Activated CD8-positive, alpha-beta memory T cell treated with anti-CD3 and anti-CD28 coated beads, Interleukin-2, amount 50 U/mL, for 24 hours (primary cell): Measurements from ENCODE around the gene ORM2.

Source experiments
- DNase-seq: peaks from one replicate; pipeline ENCODE4 v3.0.0-alpha.2; 2020; ENCODE audit errors: extremely low read depth

The ORM2 gene

DNA sequence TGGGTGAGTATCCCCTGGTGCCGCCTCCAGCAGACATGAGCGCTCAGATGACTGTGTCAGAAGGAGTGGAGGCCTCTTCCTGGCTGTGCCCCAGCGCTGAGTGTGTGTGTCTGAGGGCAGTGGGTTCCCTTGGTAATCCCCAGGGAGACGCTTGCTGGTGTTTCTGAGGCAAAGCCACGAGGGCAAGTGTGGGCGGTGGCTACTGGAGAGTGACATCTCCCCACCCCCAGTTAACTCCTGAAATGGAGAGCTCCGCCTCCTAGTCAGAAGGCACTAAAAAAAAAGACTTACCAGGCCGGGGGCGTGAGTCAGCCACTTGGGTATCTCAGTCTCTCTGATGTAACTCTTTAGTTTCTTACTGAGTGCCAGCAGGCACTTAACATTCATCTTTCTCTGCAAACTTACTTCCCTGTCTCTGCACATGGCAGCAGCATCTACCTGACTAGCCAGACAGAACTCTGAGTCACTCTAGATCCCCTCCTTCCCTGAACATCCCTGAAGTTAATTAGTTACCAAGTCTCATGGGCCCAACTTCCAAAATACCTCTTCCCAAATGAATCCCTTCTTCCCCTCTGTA is 19.3 kb downstream of the ORM2 start:
- peak; percentile 83 for DNase-seq

DNA sequence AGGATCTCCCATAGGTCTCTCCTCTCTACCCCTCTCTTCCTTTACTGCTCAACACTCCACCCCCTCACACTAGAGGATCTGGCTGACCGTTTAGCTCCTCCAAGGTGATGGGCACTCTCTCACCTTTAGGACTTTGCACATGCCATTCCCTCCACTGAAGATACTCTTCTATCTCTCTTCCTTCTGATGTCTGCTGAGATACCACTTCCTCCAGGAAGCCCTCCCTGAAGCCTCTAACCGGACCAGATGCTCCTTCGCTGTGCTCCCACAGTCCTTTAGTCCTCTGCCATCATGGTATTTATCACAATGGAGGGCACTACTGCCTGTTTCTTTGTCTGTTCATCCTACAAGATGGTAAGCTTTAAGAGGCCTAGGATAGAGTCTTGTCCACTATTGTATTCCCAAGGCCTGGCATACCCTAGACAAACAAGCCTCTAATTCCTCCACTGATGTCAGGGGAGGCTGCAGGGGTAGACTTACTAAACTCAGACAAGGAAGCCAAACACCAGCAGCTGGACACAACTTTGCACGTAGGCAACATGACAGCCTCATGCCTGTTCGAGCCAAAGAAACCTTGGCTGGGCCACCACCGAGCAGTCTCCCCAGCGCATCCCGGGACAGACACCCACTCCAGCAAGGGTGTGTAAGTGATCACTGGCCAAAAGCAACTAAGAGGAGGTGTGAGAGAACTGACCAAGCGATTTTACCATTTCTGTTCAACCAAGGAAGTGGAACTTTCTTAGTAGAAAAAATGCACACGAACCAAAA is 20.2 kb downstream of the ORM2 start:
- DNase-seq = no peak

DNA sequence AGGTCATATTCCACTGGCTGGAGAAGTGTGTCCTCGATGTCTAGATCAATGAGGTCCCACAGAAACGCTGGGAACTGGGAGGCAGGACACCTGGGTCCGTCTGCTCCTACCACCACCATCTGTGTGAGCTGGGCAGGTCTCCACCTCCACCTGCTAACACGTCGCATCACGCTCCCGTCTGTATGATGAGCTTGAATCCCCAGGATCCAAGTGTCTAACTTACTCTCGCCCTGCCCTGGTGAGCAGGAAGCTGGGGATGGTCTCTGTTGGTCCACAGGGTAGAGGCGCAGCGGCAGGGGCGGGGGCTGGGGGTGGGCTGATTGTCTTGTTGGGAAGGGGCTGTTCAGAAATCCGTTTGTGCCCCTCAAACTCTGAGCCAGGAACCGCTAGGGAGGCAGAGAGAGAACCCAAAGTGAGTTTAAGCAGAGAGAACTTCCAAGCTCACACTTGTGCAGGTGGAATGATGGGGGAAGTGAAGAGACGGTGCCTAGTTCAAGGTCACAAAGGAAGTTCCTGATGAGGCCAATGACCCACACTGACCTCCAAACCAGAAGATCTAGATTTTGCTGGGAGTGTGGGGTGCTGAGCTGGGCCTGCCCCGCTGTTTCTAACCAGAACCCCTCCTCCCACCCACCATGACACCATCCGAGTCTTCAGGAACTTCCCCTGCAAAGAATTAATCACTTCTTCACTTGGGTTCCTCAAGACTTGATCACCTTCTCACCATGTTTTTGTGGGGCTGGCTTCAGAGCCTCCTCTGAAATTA is 21.1 kb downstream of the ORM2 start:
- DNase-seq = no peak

DNA sequence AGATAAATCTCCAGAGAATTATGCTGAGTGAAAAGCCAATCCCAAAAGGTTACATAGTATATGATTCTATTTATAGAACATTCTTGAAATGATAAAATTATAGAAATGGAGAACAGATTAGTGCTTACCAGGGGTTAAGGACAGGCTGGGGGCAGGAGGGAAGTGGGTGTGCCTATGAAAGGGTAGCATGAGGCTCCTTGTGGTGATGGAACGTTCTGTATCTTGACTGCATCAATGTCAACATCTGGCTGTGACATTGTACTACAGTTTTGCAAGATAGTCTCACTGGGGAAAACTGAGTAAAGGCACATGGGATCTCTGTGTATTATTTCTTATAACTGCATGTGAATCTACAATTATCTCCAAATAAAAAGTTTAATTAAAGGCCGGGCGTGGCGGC is 22.3 kb downstream of the ORM2 start:
- DNase-seq = no peak

DNA sequence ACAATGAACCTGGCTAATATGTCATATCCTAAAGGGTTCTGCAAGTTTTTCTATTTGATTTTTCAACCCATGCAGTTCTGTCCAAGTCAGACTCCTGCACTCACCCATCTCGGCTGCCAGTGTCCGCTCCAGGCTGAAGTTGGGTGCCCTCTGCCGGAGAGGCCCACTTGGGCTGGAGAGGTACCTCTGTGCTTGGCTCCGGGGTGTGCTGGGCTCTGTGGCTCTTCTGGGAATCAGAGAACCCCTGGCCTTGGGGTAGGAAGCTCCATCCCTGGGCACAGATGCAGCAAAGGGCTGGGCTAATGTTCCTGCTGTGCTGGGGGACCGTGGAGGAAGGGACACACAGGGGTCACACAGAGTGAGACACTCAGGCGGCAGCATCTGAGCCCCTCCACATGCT is 26.2 kb downstream of the ORM2 start:
- no peak for DNase-seq

DNA sequence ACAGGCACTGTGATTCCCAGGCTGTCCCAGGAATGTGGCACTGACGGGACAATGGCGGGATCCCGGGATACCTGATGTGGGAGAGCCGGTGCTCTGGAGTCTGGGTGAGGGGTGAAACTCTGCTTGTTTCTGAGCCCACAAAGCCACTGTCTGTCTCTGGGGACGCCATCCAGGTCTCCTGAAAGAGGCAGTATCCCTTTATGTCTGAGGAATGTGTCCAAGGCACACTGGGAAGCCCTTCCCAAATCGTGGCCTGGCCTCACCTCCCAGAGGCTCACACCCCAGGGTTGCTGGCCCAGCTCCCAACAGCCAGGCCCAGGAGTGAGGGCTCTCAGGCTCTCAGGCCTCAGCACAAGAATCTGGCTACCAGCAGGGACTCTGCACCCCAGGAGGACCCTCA is 27.1 kb downstream of the ORM2 start:
- DNase-seq = no peak

DNA sequence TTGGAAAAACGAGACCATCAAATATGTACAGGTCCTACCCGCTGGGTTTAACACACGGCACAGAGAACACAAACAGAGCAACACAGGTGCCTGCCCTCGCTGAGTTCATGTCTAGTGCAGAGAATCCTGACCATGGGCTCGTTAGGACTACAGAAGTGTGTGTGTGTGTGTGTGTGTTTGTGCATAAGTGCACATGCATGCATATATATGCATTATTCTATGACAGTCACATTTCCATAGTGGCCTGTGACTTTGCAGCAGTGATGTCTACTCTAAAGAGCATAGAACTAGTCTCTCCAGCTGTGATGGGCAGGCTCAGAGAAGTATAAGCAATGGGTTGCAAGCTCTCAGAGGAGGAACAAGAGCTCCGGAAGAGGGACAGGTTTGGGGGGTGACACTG is 27.7 kb downstream of the ORM2 start:
- DNase-seq = no peak

DNA sequence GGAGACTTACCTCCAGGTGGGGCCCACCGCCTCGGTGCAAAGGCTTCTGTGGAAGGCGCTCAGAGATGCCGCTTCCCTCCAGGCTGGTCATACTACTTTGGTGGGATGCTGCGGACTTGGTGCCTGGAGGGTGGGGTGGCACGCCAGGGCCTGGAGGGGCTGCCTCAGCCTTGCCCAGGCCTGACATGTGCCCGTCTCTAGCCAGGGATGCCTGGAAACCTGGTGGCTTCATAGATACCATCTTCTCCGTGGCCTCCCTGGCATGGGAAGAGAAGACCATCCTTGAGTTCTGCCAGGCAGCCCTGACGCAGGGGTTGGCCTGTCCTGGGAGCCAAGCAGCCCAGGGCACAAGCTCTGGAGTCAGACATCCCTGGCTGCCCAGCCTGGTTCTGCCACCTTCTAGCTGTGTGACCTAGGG is 28.3 kb downstream of the ORM2 start:
- no peak for DNase-seq

DNA sequence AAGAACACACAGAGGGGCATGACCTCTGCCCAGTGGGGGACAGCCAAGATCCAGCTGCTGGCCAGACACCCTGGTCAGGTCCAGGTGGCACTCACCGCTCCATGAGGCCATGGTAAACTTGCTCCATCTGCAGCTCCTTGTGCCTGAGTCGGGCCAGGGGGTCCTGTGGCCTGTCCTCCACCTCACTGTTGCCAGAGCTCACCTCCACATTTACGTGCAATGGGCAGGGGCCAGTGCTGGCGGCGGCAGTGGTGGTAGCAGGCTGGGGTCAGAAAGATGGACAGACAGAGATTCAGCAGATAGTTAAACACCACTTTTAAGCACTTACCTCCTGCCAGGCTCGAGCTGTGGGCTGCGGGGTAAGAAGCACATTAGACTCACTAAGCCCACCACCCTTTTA is 30.1 kb downstream of the ORM2 start:
- no peak for DNase-seq

DNA sequence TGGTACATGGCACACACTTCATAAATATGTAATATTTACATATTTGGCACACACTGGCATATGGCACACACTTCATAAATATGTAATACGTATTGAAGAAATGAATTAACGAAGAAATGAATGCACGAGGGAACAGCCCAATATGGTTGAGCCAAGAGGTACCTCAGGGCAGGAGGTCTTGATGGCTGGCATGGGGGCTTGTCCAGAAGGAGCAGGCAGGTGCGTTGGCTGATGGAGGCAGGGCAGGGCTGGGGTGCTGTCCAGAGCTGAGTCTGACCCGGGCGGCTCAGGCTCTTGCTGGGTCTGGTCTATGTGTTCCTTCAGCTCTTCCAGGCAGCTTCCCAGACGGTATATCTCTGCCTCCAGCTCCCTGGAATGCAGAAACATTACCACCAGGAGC is 31.9 kb downstream of the ORM2 start:
- DNase-seq = no peak

DNA sequence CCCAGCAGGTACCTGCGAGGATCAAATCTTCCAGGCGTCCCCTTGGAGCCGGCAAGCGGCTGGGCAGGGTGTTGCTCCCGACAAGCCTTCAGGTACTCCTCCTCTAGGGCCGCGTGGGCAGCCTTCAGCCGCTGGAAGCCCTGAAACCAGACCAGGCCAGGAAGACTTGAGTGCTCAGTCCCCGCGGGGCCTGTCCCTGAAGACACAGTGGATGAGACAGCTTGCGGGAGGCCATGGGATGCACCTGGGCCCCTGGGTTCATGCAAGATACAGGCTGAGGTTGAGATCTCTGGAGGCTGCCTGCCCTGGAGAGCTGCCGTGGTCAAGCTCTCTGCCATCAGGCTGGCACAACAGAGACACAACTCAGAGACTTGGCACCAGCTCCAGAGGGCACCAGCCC is 32.7 kb downstream of the ORM2 start:
- DNase-seq = no peak

DNA sequence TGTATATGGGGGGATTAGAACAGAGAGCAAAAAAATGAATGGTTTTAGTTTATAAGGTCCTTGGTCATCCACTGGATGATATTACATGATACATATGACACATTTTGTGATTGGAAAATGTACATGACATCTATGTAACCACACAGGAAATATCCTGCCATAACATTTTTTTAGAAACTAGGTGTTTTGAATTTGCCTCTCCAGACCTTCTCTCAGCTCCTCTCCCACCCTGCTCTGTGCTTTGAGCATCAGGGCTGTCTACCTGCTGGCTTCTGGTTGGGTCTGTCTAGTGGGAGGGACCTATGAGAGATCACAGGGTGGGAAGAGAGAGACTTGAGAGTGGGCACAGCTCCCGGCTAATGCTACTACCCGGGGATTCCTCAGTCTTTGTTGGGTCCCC is 33.8 kb downstream of the ORM2 start:
- DNase-seq = no peak

DNA sequence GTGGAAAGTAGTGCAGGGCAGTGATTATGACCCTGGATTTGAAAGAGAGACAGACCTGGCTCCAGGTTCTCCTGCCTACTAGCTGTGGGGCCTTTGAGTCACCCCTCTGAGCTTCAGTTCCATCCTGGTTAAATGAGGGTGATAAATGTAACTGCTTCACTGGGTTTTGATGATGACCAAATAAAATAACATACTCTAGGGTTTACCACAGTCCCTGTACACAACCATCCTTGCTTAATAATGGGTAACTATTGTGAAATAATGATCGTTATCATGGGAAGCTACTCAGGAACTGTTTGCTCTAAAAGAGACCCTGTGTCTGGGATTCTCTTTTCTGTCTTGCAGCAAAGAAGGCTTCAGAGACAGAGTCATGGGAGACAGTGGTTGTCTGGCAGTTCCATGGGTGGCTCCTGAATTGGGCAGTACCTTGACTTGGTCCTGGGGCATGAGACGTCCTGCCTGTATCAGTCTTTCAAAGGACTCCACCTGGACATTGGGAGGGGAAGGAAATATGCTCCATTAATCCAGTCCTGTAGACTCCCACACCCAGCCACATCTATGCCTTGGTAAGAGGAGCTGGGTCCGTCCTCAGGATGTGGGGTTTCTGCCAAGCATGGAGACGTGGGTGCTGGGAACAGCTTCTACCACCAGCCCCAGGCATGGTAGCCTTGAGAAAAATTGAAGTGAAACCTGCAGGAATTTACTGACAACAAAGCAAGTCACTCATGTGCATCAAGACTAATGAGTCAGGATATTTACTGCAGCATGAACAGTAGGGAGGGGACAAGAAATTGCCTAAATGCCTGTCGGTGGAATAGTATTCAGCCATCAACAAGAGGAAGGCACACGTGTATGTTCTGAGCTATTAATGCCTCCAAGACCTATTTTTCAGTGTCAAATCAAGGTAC is 34.7 kb downstream of the ORM2 start:
- DNase-seq = no peak

DNA sequence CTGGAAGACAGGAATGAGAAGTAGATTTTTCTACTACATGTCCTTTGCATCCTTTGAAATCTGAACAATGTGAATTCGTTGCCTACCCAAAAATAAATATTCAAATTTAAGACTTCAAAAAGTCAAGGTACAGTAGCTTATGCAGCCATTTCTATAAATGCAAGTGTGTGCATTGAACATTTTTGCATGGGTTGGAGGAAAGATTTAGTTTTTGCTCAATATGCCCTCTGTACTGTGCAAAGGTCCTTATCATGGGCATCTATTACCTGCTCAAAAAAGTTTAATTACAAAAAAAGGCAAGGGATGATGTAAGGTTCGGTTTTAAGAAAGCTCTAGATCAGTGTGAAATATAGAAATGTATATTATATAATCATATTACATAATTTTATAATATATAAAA is 35.5 kb downstream of the ORM2 start:
- DNase-seq = no peak

DNA sequence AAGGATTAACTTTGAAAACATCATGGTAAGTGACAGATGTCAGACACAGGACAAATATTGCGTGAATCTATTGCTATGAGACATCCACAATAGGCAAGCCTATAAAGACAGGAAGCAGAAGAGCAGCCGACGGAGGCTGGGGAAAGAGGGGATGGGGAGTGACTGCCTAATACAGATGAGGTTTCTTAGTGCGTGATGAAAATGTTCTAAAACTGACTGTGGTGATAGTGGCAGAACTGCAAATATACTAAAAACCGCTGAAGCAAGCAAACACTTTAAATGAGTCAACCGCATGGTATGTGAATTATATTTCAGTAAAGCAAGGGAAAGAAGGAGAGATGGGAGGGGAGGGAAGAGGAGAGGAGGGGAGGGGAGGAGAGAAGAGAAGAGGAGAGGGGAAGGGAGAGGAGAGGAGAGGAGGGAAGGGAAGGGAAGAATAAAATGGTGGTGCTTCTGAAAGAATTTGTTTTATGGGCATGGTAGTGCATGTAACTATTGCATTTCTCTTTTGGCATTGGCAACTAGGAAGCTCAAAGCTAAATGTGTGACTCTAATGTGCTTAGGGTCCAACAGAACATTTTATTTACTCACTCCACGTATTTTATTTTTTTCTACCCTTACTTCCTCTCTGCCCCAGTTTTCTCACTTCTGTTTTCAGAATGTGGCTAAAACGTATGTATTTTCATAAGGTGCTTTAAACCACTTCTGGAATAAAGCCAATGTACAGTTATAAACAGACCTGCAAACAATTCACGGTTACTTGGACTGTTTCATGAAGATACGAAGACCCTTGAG is 36.9 kb downstream of the ORM2 start:
- no peak for DNase-seq

DNA sequence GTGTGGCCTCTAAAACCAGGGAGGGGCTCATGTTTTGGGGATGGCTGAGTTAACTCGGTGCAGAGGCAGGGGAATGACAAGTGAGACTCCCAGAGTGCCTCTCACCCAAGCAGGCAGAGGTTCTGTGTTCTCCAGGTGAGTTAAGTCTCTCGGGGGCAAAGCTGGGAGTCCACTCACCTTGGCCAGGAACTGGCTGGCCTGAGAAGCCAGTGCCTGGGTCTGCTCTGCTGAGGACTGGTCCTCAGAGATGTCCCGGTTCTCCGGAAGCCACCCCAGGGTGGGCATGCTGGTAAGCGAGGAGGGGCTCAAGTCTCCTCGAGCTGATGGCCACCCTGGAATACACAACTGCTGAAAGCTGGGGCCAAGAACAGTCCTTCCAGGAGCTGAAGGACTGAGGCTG is 37.7 kb downstream of the ORM2 start:
- DNase-seq = no peak

DNA sequence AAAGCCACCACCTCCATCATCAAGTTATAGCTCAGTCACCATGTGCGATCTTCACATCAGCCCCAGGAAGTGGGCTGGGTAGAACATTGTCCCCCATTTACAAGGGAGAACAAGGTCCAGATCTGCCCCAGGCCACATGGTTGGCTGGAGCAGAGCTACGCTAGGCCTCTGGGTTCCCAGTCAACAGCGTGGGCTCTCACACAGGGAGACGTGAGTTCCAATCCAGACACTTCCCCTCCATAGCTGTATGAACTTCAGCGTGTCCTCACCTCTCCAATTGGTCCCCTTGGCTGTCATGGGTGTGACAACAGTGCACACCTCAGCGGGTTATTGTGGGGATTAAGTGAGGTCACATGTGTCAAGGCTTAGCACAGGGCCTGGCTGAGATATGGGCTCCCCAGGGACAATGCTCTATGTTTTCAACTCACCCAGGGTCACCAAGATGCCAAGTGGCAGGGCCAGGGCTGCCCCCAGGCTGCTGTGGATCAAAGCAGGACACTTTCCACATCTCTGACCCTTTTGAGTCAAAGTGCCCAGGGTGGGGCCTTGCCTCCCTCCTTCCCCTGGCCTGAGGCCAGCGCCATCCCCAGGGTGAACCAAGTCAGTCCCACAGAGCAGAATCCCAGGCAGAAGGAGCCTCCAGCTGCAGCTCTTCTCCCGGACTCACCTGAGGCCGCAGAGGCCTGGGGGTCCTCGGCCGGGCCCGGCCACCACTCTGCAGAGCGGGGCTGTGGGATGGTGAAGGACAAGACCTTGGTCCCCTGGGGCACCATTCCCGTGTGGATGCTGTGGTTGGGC is 38.3 kb downstream of the ORM2 start:
- DNase-seq = no peak

DNA sequence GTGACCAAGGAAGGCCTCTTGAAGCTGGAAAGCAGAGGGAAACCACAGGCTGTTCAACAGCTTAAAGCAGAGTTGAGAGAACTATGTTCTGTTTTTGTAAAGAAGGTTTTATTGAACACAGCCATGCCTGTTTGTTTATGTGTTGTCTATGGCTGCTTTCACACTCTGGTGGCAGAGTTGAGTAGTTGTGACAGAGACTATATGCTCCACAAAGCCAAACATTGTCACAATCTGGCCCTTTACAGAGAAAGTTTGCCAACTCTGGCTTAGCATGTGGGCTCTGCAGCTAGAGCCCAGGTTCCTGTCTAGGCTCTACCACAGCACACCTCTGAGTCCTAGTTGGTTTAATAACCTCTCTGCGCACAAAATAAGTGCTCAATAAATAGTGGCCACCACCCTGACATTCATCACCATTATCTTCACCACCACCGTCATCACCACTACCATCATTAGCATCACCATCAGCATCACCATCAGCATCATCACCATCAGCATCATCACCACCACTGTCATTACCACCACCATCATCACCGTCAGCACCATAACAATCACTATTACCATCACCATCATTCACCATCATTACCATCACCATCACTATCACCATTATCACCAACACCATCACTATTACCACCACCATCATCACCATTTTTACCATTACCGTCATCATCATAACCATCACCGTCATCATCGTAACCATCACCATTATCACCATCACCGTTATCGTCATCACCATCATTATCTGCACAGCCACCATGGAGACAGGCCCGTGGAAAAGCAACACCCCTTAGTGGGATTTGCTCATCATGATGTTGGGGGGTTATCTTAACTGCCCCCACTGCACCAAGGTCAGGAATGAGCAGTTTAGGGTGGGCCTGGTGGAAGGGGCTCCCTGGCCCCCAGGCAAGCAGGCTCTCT is 39.8 kb downstream of the ORM2 start:
- no peak for DNase-seq

DNA sequence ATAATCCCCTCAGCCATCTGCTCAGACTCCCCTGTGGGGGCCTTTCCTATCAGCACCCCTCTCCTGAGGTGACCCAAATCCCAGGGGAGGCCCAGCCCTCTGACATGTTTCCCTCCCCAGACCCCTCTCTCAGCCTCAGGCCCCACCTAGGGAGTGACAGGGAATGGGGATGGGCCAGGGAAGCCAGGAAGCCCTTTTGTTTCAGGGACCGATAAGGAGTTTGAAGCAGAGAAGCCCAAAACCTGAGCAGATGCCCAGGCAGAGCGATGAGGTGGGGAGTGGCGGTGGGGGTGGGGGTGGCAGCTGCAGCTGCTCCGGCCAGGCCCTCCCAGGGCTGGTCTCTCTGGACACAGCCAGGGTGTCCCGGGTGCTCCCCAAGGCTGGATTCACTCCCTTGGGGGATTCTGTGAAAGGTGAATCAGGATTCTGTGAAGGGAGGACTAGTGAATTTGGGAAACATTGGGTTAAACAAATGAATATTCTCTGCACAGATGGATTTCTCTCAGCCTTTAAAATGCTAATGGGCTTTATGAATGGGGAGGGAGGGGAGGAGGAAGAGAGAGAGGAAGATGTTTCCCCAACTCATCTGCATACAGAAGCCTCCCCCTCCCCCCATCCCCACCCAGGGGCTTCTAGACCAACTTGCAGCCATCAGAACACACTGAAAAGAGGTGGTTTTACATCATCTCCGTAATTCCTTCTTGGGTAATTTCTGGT is 40.7 kb downstream of the ORM2 start:
- no peak for DNase-seq
